SK-N-SH (cell line): ENCODE data around the gene PSTPIP1. TPM values are rescaled to one million over a fixed set of nuclear protein-coding genes. Genes with fewer than 3 reads are reported as not detected.

ENCODE experiments used
- CTCF ChIA-PET: fragments of 300-600, 350-600 bp; formaldehyde crosslinking; extraction: SDS; loops from one replicate; lab custom pipeline; 2021; lab: Yijun Ruan, JAX
- POLR2A ChIA-PET: fragments of 350-600 bp; sonication (Branson Sonifier 250); formaldehyde crosslinking; extraction: SDS; loops from one replicate; lab custom pipeline; 2020; ENCODE audit warnings: antibody characterized with exemption, inconsistent platforms; lab: Yijun Ruan, JAX
- DNase-seq: peaks from one replicate; pipeline ENCODE4 v3.0.0; 2012
- H2AFZ ChIP-seq: fragments of 200-600 bp; sonication (generic); 2 replicates; pipeline ENCODE4 v1.8.1; 2016; ENCODE audit warnings: antibody characterized with exemption, mild to moderate bottlenecking, low read depth
- H3F3A ChIP-seq: fragments of 200-600 bp; sonication (generic); replicated peaks from 2 replicates; pipeline ENCODE3; 2016; ENCODE audit warnings: antibody characterized with exemption, mild to moderate bottlenecking; ENCODE audit not compliant: insufficient read depth
- H3K27ac ChIP-seq, 2 experiments: fragments of 200-500 bp in 1 of 2; fragments of 200-600 bp in 1 of 2; sonication (Bioruptor generic) in 1 of 2; sonication (generic), shearing (Covaris generic) in 1 of 2; 2 replicates each; pipeline versions ENCODE4 v1.5.1 to v1.6.1; 2014 to 2016; ENCODE audit warnings: low read depth in 2 of 2, inconsistent platforms in 1 of 2, low read length in 1 of 2, mild to moderate bottlenecking in 1 of 2, mixed read lengths in 1 of 2
- H3K27me3 ChIP-seq: fragments of 200-600 bp; sonication (generic), shearing (Covaris generic); 2 replicates; pipeline ENCODE4 v1.6.1; 2016; ENCODE audit warnings: mixed run types; ENCODE audit not compliant: insufficient read depth
- H3K36me3 ChIP-seq, 2 experiments: fragments of 200-500 bp in 1 of 2; fragments of 200-600 bp in 1 of 2; sonication (Bioruptor generic) in 1 of 2; sonication (generic) in 1 of 2; replicated peaks in 1 of 2; 2 replicates each; pipeline versions ENCODE3 to v1.5.1; 2014 to 2016; ENCODE audit warnings: low read length in 1 of 2, mild to moderate bottlenecking in 1 of 2; ENCODE audit not compliant: insufficient read depth in 2 of 2, control insufficient read depth in 1 of 2
- H3K4me1 ChIP-seq, 2 experiments: fragments of 200-500 bp in 1 of 2; fragments of 200-600 bp in 1 of 2; sonication (Bioruptor generic) in 1 of 2; sonication (generic), shearing (Covaris generic) in 1 of 2; 2 replicates each; pipeline versions ENCODE4 v1.5.1 to v1.6.1; 2014 to 2016; ENCODE audit warnings: low read depth in 1 of 2, low read length in 1 of 2, mixed run types in 1 of 2; ENCODE audit not compliant: insufficient read depth in 2 of 2, control insufficient read depth in 1 of 2
- H3K4me2 ChIP-seq: fragments of 200-600 bp; sonication (generic), shearing (Covaris generic); 2 replicates; pipeline ENCODE4 v1.6.1; 2017; ENCODE audit warnings: mixed run types
- H3K4me3 ChIP-seq, 2 experiments: fragments of 200-500 bp in 1 of 2; fragments of 200-600 bp in 1 of 2; sonication (Bioruptor generic) in 1 of 2; sonication (generic), shearing (Covaris generic) in 1 of 2; 2 replicates each; pipeline versions ENCODE4 v1.5.1 to v1.8.1; 2014 to 2016; ENCODE audit warnings: low read depth in 2 of 2, inconsistent platforms in 1 of 2, low read length in 1 of 2, mild to moderate bottlenecking in 1 of 2, mixed read lengths in 1 of 2, moderate library complexity in 1 of 2
- H3K79me2 ChIP-seq: fragments of 200-600 bp; sonication (generic); 2 replicates; pipeline ENCODE4 v1.8.1; 2017; ENCODE audit warnings: mild to moderate bottlenecking; ENCODE audit not compliant: insufficient read depth
- H3K9ac ChIP-seq: fragments of 200-600 bp; sonication (generic); 2 replicates; pipeline ENCODE4 v1.6.1; 2017; ENCODE audit warnings: mixed run types
- H3K9me2 ChIP-seq: fragments of 200-600 bp; sonication (generic); 2 replicates; pipeline ENCODE4 v1.6.1; 2017; ENCODE audit warnings: mixed run types
- H3K9me3 ChIP-seq: fragments of 200-600 bp; sonication (generic); 2 replicates; pipeline ENCODE4 v1.6.1; 2017; ENCODE audit warnings: mixed run types, mild to moderate bottlenecking, moderate library complexity
- H4K20me1 ChIP-seq: fragments of 200-600 bp; sonication (generic); 2 replicates; pipeline ENCODE4 v1.6.1; 2017; ENCODE audit warnings: mild to moderate bottlenecking, mixed run types; ENCODE audit not compliant: insufficient read depth
- CHD2 ChIP-seq: fragments of 150-350 bp; IDR thresholded peaks from 2 replicates; pipeline ENCODE4 v1.6.1; 2018; ENCODE audit warnings: low read length; ENCODE audit not compliant: partially characterized antibody
- ELF1 ChIP-seq: IDR thresholded peaks from 2 replicates; pipeline ENCODE4 v1.4.0; 2012
- EZH2phosphoT487 ChIP-seq: fragments of 200-600 bp; sonication (generic); IDR thresholded peaks from 2 replicates; pipeline ENCODE4 v1.6.1; 2017; ENCODE audit warnings: low read depth, mixed run types, mild to moderate bottlenecking, antibody characterized with exemption, moderate library complexity, borderline replicate concordance
- FOSL2 ChIP-seq: IDR thresholded peaks from 2 replicates; pipeline ENCODE4 v1.4.0; 2012; ENCODE audit warnings: low read depth, mild to moderate bottlenecking, moderate library complexity, borderline replicate concordance
- FOXJ3 ChIP-seq: sonication (generic); formaldehyde crosslinking; IDR thresholded peaks from 2 replicates; pipeline ENCODE4 v1.5.1; 2020; ENCODE audit warnings: mild to moderate bottlenecking, missing genetic modification reagents
- FOXM1 ChIP-seq: IDR thresholded peaks from 2 replicates; pipeline ENCODE4 v1.4.0; 2012; ENCODE audit warnings: low read depth, mild to moderate bottlenecking
- NFIC ChIP-seq: IDR thresholded peaks from 2 replicates; pipeline ENCODE4 v1.4.0; 2012; ENCODE audit warnings: borderline replicate concordance
- RCOR1 ChIP-seq: fragments of 150-350 bp; IDR thresholded peaks from 2 replicates; pipeline ENCODE4 v1.6.1; 2017; ENCODE audit warnings: antibody characterized with exemption, low read length
- RFX5 ChIP-seq: IDR thresholded peaks from 2 replicates; pipeline ENCODE4 v1.6.1; 2012; ENCODE audit warnings: mild to moderate bottlenecking, improper control_type of control experiment, low read length
- SIN3A ChIP-seq: IDR thresholded peaks from 2 replicates; pipeline ENCODE4 v1.6.1; 2012; ENCODE audit warnings: low read depth, mild to moderate bottlenecking, low read length, moderate library complexity, borderline replicate concordance
- TEAD4 ChIP-seq: IDR thresholded peaks from 2 replicates; pipeline ENCODE4 v1.4.0; 2012; ENCODE audit warnings: mild to moderate bottlenecking, borderline replicate concordance; ENCODE audit not compliant: insufficient read depth
- YY1 ChIP-seq: IDR thresholded peaks from 2 replicates; pipeline ENCODE4 v1.4.0; 2012; ENCODE audit warnings: low read depth, mild to moderate bottlenecking
- WGBS: methylation state at CpG from one replicate; pipeline ENCODE4 v1.1.6; 2017; ENCODE audit warnings: low lambda C conversion rate; 5-methylcytosine and 5-hydroxymethylcytosine counted together
- polyA plus RNA-seq, 3 experiments: library from polyadenylated mRNA; depleted of rRNA; stranded (reverse); fragments of >200 nt; gene quantifications; 2 replicates each; pipeline ENCODE4 v1.2.3, GENCODE V29; 2012
- TF ChIP-seq, protein P1 (sequence below): IDR thresholded peaks from 2 replicates; pipeline ENCODE4 v1.4.0; 2012; ENCODE audit warnings: low read depth, borderline replicate concordance
- TF ChIP-seq, protein P2 (sequence below): fragments of 150-350 bp; IDR thresholded peaks from 2 replicates; pipeline ENCODE4 v1.6.1; 2016; ENCODE audit warnings: mild to moderate bottlenecking, low read depth, low read length
- TF ChIP-seq, protein P3 (sequence below): IDR thresholded peaks from 2 replicates; pipeline ENCODE4 v1.4.0; 2012; ENCODE audit warnings: low read depth

PSTPIP1 gene
- polyA plus RNA-seq, 1 of the 3 experiments (the other 2 are of a cell fraction), result 0.69 TPM

DNA sequence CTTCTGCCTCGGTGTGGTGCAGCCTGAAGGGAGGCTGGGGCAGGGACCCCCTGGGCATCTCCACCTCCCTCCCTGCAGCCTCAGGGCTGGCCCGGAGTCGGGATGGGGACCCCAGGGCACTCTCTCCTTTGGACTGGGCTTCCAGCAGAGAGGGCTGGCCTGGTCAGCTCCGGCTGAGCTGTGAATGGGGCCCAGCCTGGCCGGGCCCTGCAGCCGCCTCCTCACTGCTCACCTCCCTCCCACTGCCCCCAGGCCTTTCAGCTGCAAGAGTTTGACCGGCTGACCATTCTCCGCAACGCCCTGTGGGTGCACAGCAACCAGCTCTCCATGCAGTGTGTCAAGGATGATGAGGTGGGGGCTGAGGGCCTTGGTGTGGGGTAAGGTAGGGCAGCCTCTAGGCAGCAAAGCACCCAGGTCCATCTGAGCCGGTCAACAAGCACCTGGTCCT, 36.0 kb downstream of the PSTPIP1 start:
- no peak overlapping the region for H3K27ac ChIP-seq
- H2AFZ ChIP-seq, result no peak overlapping the region
- TF ChIP-seq RCOR1 (no peak), FOXM1 (no peak)
- TF ChIP-seq, all 33 proteins: peak for 0
- Histone ChIP-seq H3K4me2 (no peak overlapping the region), H3K4me1 (no peaks in the 10 kb centered on the region; a peak in 1 of 4 replicates), H3K9me2 (no peaks in the 10 kb centered on the region), H3K27me3 (no peaks in the 10 kb centered on the region), H4K20me1 (no peaks in the 10 kb centered on the region), H3K79me2 (no peaks in the 10 kb centered on the region), H3K4me3 (no peak overlapping the region), H3K9ac (no peak overlapping the region), H3F3A (no peaks in the 10 kb centered on the region), H3K36me3 (no peaks in the 10 kb centered on the region), H3K9me3 (no peaks in the 10 kb centered on the region)
- POLR2A ChIA-PET, result no interaction called here
- peak; percentile 29 for DNase-seq
- 90% methylated on average over 2 of the region's 10 CpGs for WGBS
- CTCF ChIA-PET, result interaction anchor here (1.2 to 2.4 kb wide), 4 partner anchors 8 to 840 kb away, joined by 3 to 12 read pairs (median 5); no protein-coding TSS in a partner anchor

DNA sequence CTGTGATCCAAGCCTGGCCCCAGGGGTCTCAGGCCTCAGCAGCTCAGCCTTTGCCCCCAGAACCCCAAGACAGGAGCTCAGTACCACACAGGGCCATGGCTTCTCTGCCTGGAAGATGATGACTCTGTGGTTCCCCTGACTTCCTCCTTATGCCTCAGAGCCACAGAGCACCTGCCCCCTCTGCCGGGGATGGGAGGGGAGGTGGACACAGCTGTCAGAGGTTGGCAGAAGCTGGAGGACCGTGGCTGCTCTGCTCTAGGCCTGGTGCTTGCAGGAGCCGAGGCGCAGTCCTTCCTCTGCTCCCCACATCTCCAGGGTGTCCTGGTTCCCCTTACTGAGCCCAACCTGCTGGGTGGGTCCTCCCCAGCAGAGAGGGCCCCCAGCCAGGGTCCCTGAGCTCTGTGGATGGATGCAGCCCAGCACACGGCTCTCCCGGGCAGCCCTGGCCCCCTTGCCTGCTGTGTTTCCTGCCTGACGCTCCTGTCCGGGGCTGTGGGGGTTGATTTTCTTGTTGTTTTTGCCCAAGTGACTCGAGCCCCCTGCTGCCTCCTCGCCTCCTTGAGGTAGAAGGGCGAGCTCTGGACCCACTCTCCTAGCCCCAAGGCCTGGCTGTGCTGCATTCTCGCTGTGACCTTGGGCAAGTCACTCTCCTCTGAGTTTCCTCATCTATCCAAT, 36.6 kb downstream of the PSTPIP1 start:
- peak; percentile 32 for DNase-seq
- no peaks in the 10 kb centered on the region for H3F3A ChIP-seq
- no peak overlapping the region for H3K4me2 ChIP-seq
- H4K20me1 ChIP-seq, result no peaks in the 10 kb centered on the region
- 95% methylated on average over 7 of the region's 12 CpGs for WGBS
- no peaks in the 10 kb centered on the region for H3K79me2 ChIP-seq
- no peaks in the 10 kb centered on the region for H3K9me2 ChIP-seq
- no peak overlapping the region for H3K9ac ChIP-seq
- CTCF ChIA-PET, result interaction anchor here (1.2 to 2.3 kb wide), 4 partner anchors 9 to 840 kb away, joined by 3 to 12 read pairs (median 4); no protein-coding TSS in a partner anchor
- H3K36me3 ChIP-seq, result no peaks in the 10 kb centered on the region
- no peaks in the 10 kb centered on the region for H3K9me3 ChIP-seq
- H3K27ac ChIP-seq, result no peak overlapping the region
- no peak overlapping the region for H3K4me3 ChIP-seq
- no peaks in the 10 kb centered on the region; a peak in 1 of 4 replicates for H3K4me1 ChIP-seq
- H3K27me3 ChIP-seq, result no peaks in the 10 kb centered on the region
- H2AFZ ChIP-seq, result no peak overlapping the region
- no peak for TF ChIP-seq FOSL2
- TF ChIP-seq, protein P1, sequence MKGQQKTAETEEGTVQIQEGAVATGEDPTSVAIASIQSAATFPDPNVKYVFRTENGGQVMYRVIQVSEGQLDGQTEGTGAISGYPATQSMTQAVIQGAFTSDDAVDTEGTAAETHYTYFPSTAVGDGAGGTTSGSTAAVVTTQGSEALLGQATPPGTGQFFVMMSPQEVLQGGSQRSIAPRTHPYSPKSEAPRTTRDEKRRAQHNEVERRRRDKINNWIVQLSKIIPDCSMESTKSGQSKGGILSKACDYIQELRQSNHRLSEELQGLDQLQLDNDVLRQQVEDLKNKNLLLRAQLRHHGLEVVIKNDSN, result no peak
- TF ChIP-seq CHD2, result no peak
- no peak for TF ChIP-seq EZH2phosphoT487
- no peak for TF ChIP-seq ELF1
- TF ChIP-seq TEAD4, result no peak
- no peak for TF ChIP-seq RFX5
- TF ChIP-seq SIN3A, result no peak
- TF ChIP-seq, protein P2, sequence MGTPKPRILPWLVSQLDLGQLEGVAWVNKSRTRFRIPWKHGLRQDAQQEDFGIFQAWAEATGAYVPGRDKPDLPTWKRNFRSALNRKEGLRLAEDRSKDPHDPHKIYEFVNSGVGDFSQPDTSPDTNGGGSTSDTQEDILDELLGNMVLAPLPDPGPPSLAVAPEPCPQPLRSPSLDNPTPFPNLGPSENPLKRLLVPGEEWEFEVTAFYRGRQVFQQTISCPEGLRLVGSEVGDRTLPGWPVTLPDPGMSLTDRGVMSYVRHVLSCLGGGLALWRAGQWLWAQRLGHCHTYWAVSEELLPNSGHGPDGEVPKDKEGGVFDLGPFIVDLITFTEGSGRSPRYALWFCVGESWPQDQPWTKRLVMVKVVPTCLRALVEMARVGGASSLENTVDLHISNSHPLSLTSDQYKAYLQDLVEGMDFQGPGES, result no peak
- TF ChIP-seq FOXJ3, result no peak
- TF ChIP-seq NFIC, result no peak
- TF ChIP-seq YY1, result no peak
- TF ChIP-seq, protein P3, sequence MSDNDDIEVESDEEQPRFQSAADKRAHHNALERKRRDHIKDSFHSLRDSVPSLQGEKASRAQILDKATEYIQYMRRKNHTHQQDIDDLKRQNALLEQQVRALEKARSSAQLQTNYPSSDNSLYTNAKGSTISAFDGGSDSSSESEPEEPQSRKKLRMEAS, result no peak
- TF ChIP-seq, all 33 proteins: peak for 0
- POLR2A ChIA-PET, result no interaction called here
